ENCODE data around the gene CECR2. TPM values are rescaled to one million over a fixed set of nuclear protein-coding genes. Genes with fewer than 3 reads are reported as not detected.

CECR2 gene
- total and polyA plus RNA-seq, 10 of the 15 experiments (the other 5 are each of a cell fraction or from before 2014, with no cell fraction given): 0.01 to 0.08 (median 0.01) TPM; not detected in 7

- TF ChIP-seq CTCF (IDR thresholded peaks at IDR 0.05 in 2 of 3, conservative IDR thresholded peaks at IDR 0.05 in 1 of 3; ENCODE audit: control insufficient read depth in 2 of 3, extremely low read depth in 1 of 3, insufficient read depth in 1 of 3, low read depth in 3 of 3, low read length in 3 of 3): no peak
- TF ChIP-seq RELA (IDR thresholded peaks at IDR 0.05; ENCODE audit: borderline replicate concordance, partially characterized antibody): no peak
- no peak for TF ChIP-seq FOS (IDR thresholded peaks at IDR 0.05; ENCODE audit: borderline replicate concordance, extremely low read depth, insufficient read length)
- no peak for TF ChIP-seq NFXL1 (IDR thresholded peaks at IDR 0.05; ENCODE audit: borderline replicate concordance)
- no peak for TF ChIP-seq HCFC1 (IDR thresholded peaks at IDR 0.05; ENCODE audit: low read length)
- no peak for TF ChIP-seq BACH1 (IDR thresholded peaks at IDR 0.05; ENCODE audit: borderline replicate concordance)
- TF ChIP-seq KLF5 (IDR thresholded peaks at IDR 0.05; ENCODE audit: partially characterized antibody): no peak
- no peak for TF ChIP-seq JUND (IDR thresholded peaks at IDR 0.05; ENCODE audit: low read depth, low read length)
Measured at GRCh38 chr22:17537155-17537554, 167.9 kb downstream of the CECR2 start (continued).

- Histone ChIP-seq H3K4me1 (ENCODE audit: control insufficient read depth, insufficient read depth, low read length) (no peaks in the 10 kb centered on the region), H3K9me3 (replicated peaks; ENCODE audit: control insufficient read depth, insufficient read depth, low read length) (no peaks in the 10 kb centered on the region), H3K79me2 (ENCODE audit: control insufficient read depth, insufficient read depth, low read length) (no peaks in the 10 kb centered on the region), H3K9ac (ENCODE audit: control insufficient read depth, insufficient read depth, low read length) (no peak overlapping the region), H2AFZ (ENCODE audit: control insufficient read depth, low read depth, low read length) (no peak overlapping the region), H4K20me1 (ENCODE audit: control insufficient read depth, insufficient read depth) (no peaks in the 10 kb centered on the region), H3K4me2 (ENCODE audit: control insufficient read depth, insufficient read depth) (no peak overlapping the region), H3K36me3 (ENCODE audit: control insufficient read depth in 2 of 2, insufficient read depth in 2 of 2, low read length in 1 of 2) (no peaks in the 10 kb centered on the region), H3K27ac (ENCODE audit: control insufficient read depth, insufficient read depth) (no peak overlapping the region), H3K4me3 (no peak overlapping the region), H3K27me3 (replicated peaks in 1 of 2; ENCODE audit: control insufficient read depth in 2 of 2, insufficient read depth in 2 of 2, low read length in 1 of 2) (no peaks in the 10 kb centered on the region; a peak in 1 of 4 replicates)
- SMC1A ChIA-PET (ENCODE audit: uncharacterized antibody, unreplicated experiment): no interaction called here
- FAIRE-seq: no peak
- DNase-seq (ENCODE audit: low read depth, low spot score): no peak
- CTCF ChIA-PET: interaction anchor here (1.2 kb wide), 1 partner anchor 13 kb away, joined by 4 read pairs; no protein-coding TSS in a partner anchor
- ATAC-seq: no peak
- no TSS peak for BruUV-seq (replicated peaks)
- intact Hi-C loops (cut with micrococcal nuclease; ENCODE audit: unreplicated experiment) (no loop called here), in situ Hi-C loops (cut with MboI) (no loop called here)
- WGBS (ENCODE audit: insufficient coverage, insufficient replicate concordance, low lambda C conversion rate, missing lambda C conversion rate): 77% methylated on average over 15 of the region's 15 CpGs
- TF ChIP-seq RELB (IDR thresholded peaks at IDR 0.05; ENCODE audit: low read depth) (no peak), EP300 (IDR thresholded peaks at IDR 0.05; ENCODE audit: borderline replicate concordance in 1 of 2, control insufficient read depth in 1 of 2, low read depth in 2 of 2, low read length in 2 of 2) (no peak), E4F1 (IDR thresholded peaks at IDR 0.05; ENCODE audit: borderline replicate concordance, partially characterized antibody) (no peak), RUNX3 (IDR thresholded peaks at IDR 0.05; ENCODE audit: low read length) (no peak), CTCF (IDR thresholded peaks at IDR 0.05 in 2 of 3, conservative IDR thresholded peaks at IDR 0.05 in 1 of 3; ENCODE audit: control insufficient read depth in 2 of 3, extremely low read depth in 1 of 3, insufficient read depth in 1 of 3, low read depth in 3 of 3, low read length in 3 of 3) (peak in 2 of 3 experiments; percentile 21 to 32; a peak in 1 of 6 replicates), NRF1 (conservative IDR thresholded peaks at IDR 0.05; ENCODE audit: low read depth, low read length) (no peak)
- RAD21 ChIA-PET (ENCODE audit: unreplicated experiment): no interaction called here
- POLR2A ChIA-PET: interaction anchor here (0.9 kb wide), 1 partner anchor 39 kb away, joined by 4 read pairs; no protein-coding TSS in a partner anchor
Measured at GRCh38 chr22:17540481-17540880, 171.2 kb downstream of the CECR2 start.
